Endothelial cell of umbilical vein (primary cell): ENCODE data around the gene TTC13. TPM values are rescaled to one million over a fixed set of nuclear protein-coding genes. Genes with fewer than 3 reads are reported as not detected.

Experiments used
- BruUV-seq: library from RNA; stranded (reverse); fragments of 400-500 nt; replicated peaks from 2 replicates; lab custom pipeline; 2021; lab: Mats Ljungman, UMichigan
- CTCF ChIA-PET: fragments of 300-600, 350-600 bp; sonication (Branson Sonifier 250); formaldehyde crosslinking; loops from one replicate; lab custom pipeline; 2021; ENCODE audit warnings: antibody characterized with exemption, inconsistent platforms; lab: Charles Lee
- POLR2A ChIA-PET: fragments of 300-600, 350-600 bp; sonication (Branson Sonifier 250); formaldehyde crosslinking; loops from one replicate; lab custom pipeline; 2021; ENCODE audit warnings: antibody characterized with exemption, inconsistent platforms; lab: Charles Lee
- DNase-seq: peaks from one replicate; pipeline ENCODE4 v3.0.0-alpha.2; 2011; ENCODE audit warnings: low read depth, low spot score
- FAIRE-seq: peaks from 2 replicates; lab custom pipeline; 2011; peaks lifted over from hg19 to GRCh38; lab: Jason Lieb, UNC
- H2AFZ ChIP-seq: 2 replicates; pipeline ENCODE4 v1.6.0; 2012; ENCODE audit warnings: low read depth, low read length, control low read depth, inconsistent platforms
- H3K27ac ChIP-seq: 2 replicates; pipeline ENCODE4 v1.5.1; 2011; ENCODE audit warnings: low read depth, mild to moderate bottlenecking, control low read depth, low read length, moderate library complexity; ENCODE audit not compliant: insufficient read depth
- H3K27me3 ChIP-seq, 2 experiments: 2 replicates each; pipeline versions ENCODE4 v1.6.0 to v1.6.1; 2011; ENCODE audit warnings: low read length in 2 of 2, mixed read lengths in 1 of 2; ENCODE audit not compliant: control insufficient read depth in 2 of 2, insufficient read depth in 2 of 2
- H3K36me3 ChIP-seq, 2 experiments: 2 replicates in 1 of 2; 3 replicates in 1 of 2; pipeline ENCODE4 v1.5.1; 2011; ENCODE audit warnings: low read length in 2 of 2, mild to moderate bottlenecking in 1 of 2, moderate library complexity in 1 of 2; ENCODE audit not compliant: control insufficient read depth in 2 of 2, insufficient read depth in 2 of 2; ENCODE audit errors: extremely low read depth in 1 of 2
- H3K4me1 ChIP-seq: 3 replicates; pipeline ENCODE4 v1.5.1; 2011; ENCODE audit warnings: mild to moderate bottlenecking, low read length; ENCODE audit not compliant: control insufficient read depth, insufficient read depth; ENCODE audit errors: extremely low read depth
- H3K4me2 ChIP-seq: 2 replicates; pipeline ENCODE4 v1.6.1; 2011; ENCODE audit warnings: low read length, control low read depth, mixed read lengths; ENCODE audit not compliant: insufficient read depth
- H3K4me3 ChIP-seq, 3 experiments: fragments of 200-600 bp in 1 of 3; sonication (generic), shearing (Covaris generic) in 1 of 3; replicated peaks in 1 of 3; 2 replicates each; pipeline ENCODE4 v1.5.1; 2011 to 2016; ENCODE audit warnings: control low read depth in 3 of 3, low read length in 3 of 3, mild to moderate bottlenecking in 2 of 3, inconsistent platforms in 1 of 3, low read depth in 1 of 3, moderate library complexity in 1 of 3; ENCODE audit not compliant: insufficient read depth in 1 of 3
- H3K79me2 ChIP-seq: 2 replicates; pipeline ENCODE4 v1.6.0; 2012; ENCODE audit warnings: low read length, inconsistent platforms; ENCODE audit not compliant: control insufficient read depth, insufficient read depth
- H3K9ac ChIP-seq: replicated peaks from 2 replicates; pipeline ENCODE3; 2011; ENCODE audit warnings: low read length, control low read depth; ENCODE audit not compliant: insufficient read depth; ENCODE audit errors: extremely low read depth
- H3K9me1 ChIP-seq: replicated peaks from 3 replicates; pipeline ENCODE4 v1.6.0; 2011; ENCODE audit warnings: mild to moderate bottlenecking, low read length; ENCODE audit not compliant: control insufficient read depth, insufficient read depth; ENCODE audit errors: extremely low read depth
- H3K9me3 ChIP-seq: replicated peaks from 2 replicates; pipeline ENCODE4 v1.5.1; 2012; ENCODE audit warnings: low read length, inconsistent platforms; ENCODE audit not compliant: control insufficient read depth, insufficient read depth
- H4K20me1 ChIP-seq: replicated peaks from 2 replicates; pipeline ENCODE3; 2011; ENCODE audit warnings: mild to moderate bottlenecking, low read length; ENCODE audit not compliant: control insufficient read depth, insufficient read depth; ENCODE audit errors: extremely low read depth
- CTCF ChIP-seq, 2 donors: IDR thresholded peaks; 1 replicate in 1 of 2; 2 replicates in 1 of 2; pipeline ENCODE4 v1.5.1; 2011; ENCODE audit warnings: low read length in 2 of 2, mild to moderate bottlenecking in 2 of 2, moderate library complexity in 2 of 2, control low read depth in 1 of 2, inconsistent platforms in 1 of 2, low read depth in 1 of 2; ENCODE audit not compliant: insufficient read depth in 1 of 2; ENCODE audit errors: extremely low read depth in 1 of 2
- EZH2 ChIP-seq: IDR thresholded peaks from 2 replicates; pipeline ENCODE4 v1.6.1; 2012; ENCODE audit warnings: borderline replicate concordance, low read depth, mild to moderate bottlenecking, moderate library complexity, low read length, inconsistent platforms; ENCODE audit not compliant: severe bottlenecking
- FOS ChIP-seq: IDR thresholded peaks from 2 replicates; pipeline ENCODE4 v1.6.1; 2011; ENCODE audit warnings: mild to moderate bottlenecking, low read length, moderate library complexity, borderline replicate concordance; ENCODE audit not compliant: insufficient read depth
- GATA2 ChIP-seq: IDR thresholded peaks from 2 replicates; pipeline ENCODE4 v1.7.0; 2011; ENCODE audit warnings: low read depth, mild to moderate bottlenecking, moderate library complexity, mixed read lengths, low read length; ENCODE audit not compliant: insufficient read length, insufficient read depth
- JUN ChIP-seq: IDR thresholded peaks from 2 replicates; pipeline ENCODE4 v1.6.1; 2011; ENCODE audit warnings: borderline replicate concordance, low read depth; ENCODE audit not compliant: insufficient read length, insufficient read depth
- MAX ChIP-seq: IDR thresholded peaks from 2 replicates; pipeline ENCODE4 v1.6.1; 2011; ENCODE audit not compliant: insufficient read depth, insufficient read length
- MYC ChIP-seq: IDR thresholded peaks from one replicate; pipeline ENCODE4 v1.6.1; 2011; ENCODE audit warnings: mild to moderate bottlenecking, low read depth, low read length
- POLR2A ChIP-seq: IDR thresholded peaks from 2 replicates; pipeline ENCODE4 v1.6.1; 2012; ENCODE audit warnings: low read depth, mild to moderate bottlenecking, control low read depth, low read length
- POLR2AphosphoS5 ChIP-seq: IDR thresholded peaks from 2 replicates; pipeline ENCODE4 v1.6.1; 2012; ENCODE audit warnings: low read depth, mild to moderate bottlenecking, control low read depth, low read length, moderate library complexity; ENCODE audit not compliant: insufficient read depth
- dilution Hi-C: fragments of 300-500 bp; cut with MboI; formaldehyde crosslinking; loops from one replicate; pipeline ENCODE4 v1.15.0; 2019; ENCODE audit warnings: low sequenced_read_pairs; ENCODE audit not compliant: extremely low pct_ligation_motif_present
- intact Hi-C: fragments of 100-400 bp; cut with micrococcal nuclease; formaldehyde crosslinking; loops from one replicate; pipeline ENCODE4 v1.10.0; 2022
- polyA plus RNA-seq, 4 experiments: library from polyadenylated mRNA; depleted of rRNA in 3 of 4; stranded (reverse) in 3 of 4; unstranded in 1 of 4; fragments of >200 nt; gene quantifications; 2 replicates each; pipeline versions ENCODE4 v1.2.1 to v1.2.3, GENCODE V29; 2011 to 2012; ENCODE audit warnings: missing spikeins in 1 of 4
- total RNA-seq: library from RNA; stranded (reverse); gene quantifications from 2 replicates; pipeline ENCODE4 v1.2.3, GENCODE V29; 2021

The TTC13 gene
- total and polyA plus RNA-seq, 2 donors (not counting 3 experiments of a cell fraction or from before 2014, with no cell fraction given) = 8.8 to 23.9 TPM

- POLR2A ChIA-PET = no interaction called here
- dilution Hi-C loops (no loop called here), intact Hi-C loops (no loop called here)
- Histone ChIP-seq H3K79me2 (no peaks in the 10 kb centered on the region), H3K27ac (no peak overlapping the region), H3K9me1 (no peaks in the 10 kb centered on the region), H2AFZ (no peak overlapping the region), H3K36me3 (no peaks in the 10 kb centered on the region), H3K9ac (no peak overlapping the region), H3K4me3 (no peak overlapping the region), H3K27me3 (peaks cover 4% of the 10 kb centered on the region in 2 experiments), H4K20me1 (no peaks in the 10 kb centered on the region), H3K9me3 (no peaks in the 10 kb centered on the region), H3K4me2 (no peak overlapping the region), H3K4me1 (no peaks in the 10 kb centered on the region)
- no peak for TF ChIP-seq EZH2
- no peak for TF ChIP-seq MYC
- TF ChIP-seq FOS = no peak
- no peak for TF ChIP-seq CTCF (IDR thresholded peaks at IDR 0.05; ENCODE audit: extremely low read depth in 1 of 2, insufficient read depth in 1 of 2, low read depth in 1 of 2, low read length in 2 of 2)
- no peak for TF ChIP-seq POLR2AphosphoS5
- no peak for TF ChIP-seq GATA2
- TF ChIP-seq POLR2A = no peak
- no peak for TF ChIP-seq MAX
- TF ChIP-seq JUN = no peak
- no TSS peak for BruUV-seq
- CTCF ChIA-PET = no interaction called here
- no peak for DNase-seq
- FAIRE-seq = no peak
Observed at GRCh38 chr1:230891413-230891812, 87.2 kb downstream of the TTC13 start.
